Upper lobe of left lung (tissue), 6 donors: ENCODE measurements around the gene EEF2K. TPM values are rescaled to one million over a fixed set of nuclear protein-coding genes. Genes with fewer than 3 reads are reported as not detected.

ENCODE experiments used
- ATAC-seq, 2 donors: fragments of 200-7000 bp; cut with Tn5 transposase; one replicate each; pipeline ENCODE4 v1.9.1; 2022; ENCODE audit warnings: mild to moderate bottlenecking in 2 of 2, moderate library complexity in 2 of 2; ENCODE audit not compliant: low FRiP score in 2 of 2
- DNase-seq, 2 donors: peaks; one replicate each; pipeline ENCODE4 v3.0.0-alpha.2; 2019 to 2020
- H3K27ac ChIP-seq, 4 donors: fragments of 200-600 bp; sonication (generic); one replicate each; pipeline ENCODE4 v1.5.1; 2016 to 2019
- H3K27me3 ChIP-seq, 4 donors: fragments of 200-600 bp; sonication (generic); one replicate each; pipeline ENCODE4 v1.5.1; 2017 to 2019
- H3K36me3 ChIP-seq, 4 donors: fragments of 200-600 bp; sonication (generic); one replicate each; pipeline ENCODE4 v1.5.1; 2016 to 2019
- H3K4me1 ChIP-seq, 4 donors: fragments of 200-600 bp; sonication (generic); one replicate each; pipeline ENCODE4 v1.5.1; 2018 to 2019
- H3K4me3 ChIP-seq, 4 donors: fragments of 200-600 bp; sonication (generic); one replicate each; pipeline ENCODE4 v1.5.1; 2017 to 2019; ENCODE audit warnings: mild to moderate bottlenecking in 2 of 4, moderate library complexity in 1 of 4
- H3K9me3 ChIP-seq, 4 donors: fragments of 200-600 bp; sonication (generic); one replicate each; pipeline ENCODE4 v1.5.1; 2018 to 2019
- EP300 ChIP-seq, 4 donors: sonication (generic); formaldehyde crosslinking; IDR thresholded peaks; one replicate each; pipeline ENCODE4 v1.5.1; 2017; ENCODE audit warnings: antibody characterized with exemption in 4 of 4, control low read depth in 2 of 4
- POLR2A ChIP-seq, 4 donors: fragments of 450-650 bp; IDR thresholded peaks; one replicate each; pipeline ENCODE4 v1.5.1; 2016 to 2017; ENCODE audit warnings: antibody characterized with exemption in 4 of 4, mild to moderate bottlenecking in 2 of 4
- POLR2AphosphoS5 ChIP-seq, 2 donors: sonication (generic); formaldehyde crosslinking; IDR thresholded peaks; one replicate each; pipeline ENCODE4 v1.5.1; 2017; ENCODE audit warnings: antibody characterized with exemption in 2 of 2
- WGBS, 2 donors: methylation state at CpG; one replicate each; pipeline ENCODE4 v1.1.5; 2017 to 2018; 5-methylcytosine and 5-hydroxymethylcytosine counted together
- total RNA-seq, 6 donors: library from RNA; depleted of rRNA in 4 of 6; stranded (reverse); fragments of >200 nt in 4 of 6; gene quantifications; one replicate each; pipeline versions ENCODE4 v1.1.0 to v1.2.1, GENCODE V29; 2016 to 2021
- TF ChIP-seq, protein P1 (sequence below), 6 experiments: fragments of 450-650 bp in 4 of 6; fragments of 200-600 bp in 2 of 6; sonication (generic) in 2 of 6; IDR thresholded peaks; one replicate each; pipeline ENCODE4 v1.5.1; 2016 to 2019; ENCODE audit warnings: antibody characterized with exemption in 6 of 6
- donor health status: DM: no; HTN: no; CAD: no; lungs with moderate emphysema.
- donor health status: DM: no; HTN: yes; CAD: no; lungs with severe emphysema.

The EEF2K gene
- total RNA-seq, 6 donors from 2014 or later = 16.9 to 48.2 (median 29.2) TPM

DNA sequence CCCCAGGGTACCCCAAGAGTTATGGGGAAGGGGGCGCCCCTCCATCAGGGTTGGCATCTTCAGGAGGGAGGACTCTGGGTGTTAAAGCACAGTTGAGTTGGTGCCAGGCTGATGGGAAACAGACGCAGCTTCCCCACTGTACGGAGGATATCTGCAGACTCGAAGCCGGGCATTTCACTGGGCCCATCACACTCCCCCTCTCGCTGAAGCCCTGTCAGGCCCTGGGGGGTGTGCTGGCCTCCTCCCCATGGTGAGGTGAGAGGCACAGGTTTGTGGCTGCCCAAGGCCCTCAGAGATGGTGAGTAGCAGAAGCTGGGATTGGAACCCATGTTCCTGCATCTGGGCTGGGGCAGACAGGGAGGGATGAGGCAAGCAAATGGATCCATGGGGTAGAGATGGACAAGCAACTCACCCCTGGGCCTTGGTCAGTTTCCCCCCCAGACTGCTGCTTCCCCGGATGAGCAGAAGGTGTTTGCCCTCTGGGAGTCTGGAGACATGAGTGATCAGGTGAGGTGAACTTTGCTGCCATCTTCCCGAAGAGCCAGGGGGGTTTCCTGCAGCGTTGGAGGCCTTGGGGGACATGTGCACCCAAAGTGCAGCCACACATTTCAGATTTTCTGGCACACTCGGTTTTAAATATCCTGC lies 122.1 kb downstream of the EEF2K start:
- DNase-seq (peak in 1 of 2 donors; percentile 10), ATAC-seq (no peak)
- Histone ChIP-seq H3K4me3 (no peak overlapping the region), H3K36me3 (peaks cover 14 to 96% (median 58%) of the 10 kb centered on the region in 4 donors), H3K27ac (no peak overlapping the region), H3K9me3 (no peaks in the 10 kb centered on the region), H3K27me3 (no peaks in the 10 kb centered on the region), H3K4me1 (peaks cover 0 to 5% (median 1%) of the 10 kb centered on the region in 4 donors)
- 88 to 97% methylated on average over 8 to 10 of the region's 10 CpGs for WGBS, 2 donors
- TF ChIP-seq, protein P1, sequence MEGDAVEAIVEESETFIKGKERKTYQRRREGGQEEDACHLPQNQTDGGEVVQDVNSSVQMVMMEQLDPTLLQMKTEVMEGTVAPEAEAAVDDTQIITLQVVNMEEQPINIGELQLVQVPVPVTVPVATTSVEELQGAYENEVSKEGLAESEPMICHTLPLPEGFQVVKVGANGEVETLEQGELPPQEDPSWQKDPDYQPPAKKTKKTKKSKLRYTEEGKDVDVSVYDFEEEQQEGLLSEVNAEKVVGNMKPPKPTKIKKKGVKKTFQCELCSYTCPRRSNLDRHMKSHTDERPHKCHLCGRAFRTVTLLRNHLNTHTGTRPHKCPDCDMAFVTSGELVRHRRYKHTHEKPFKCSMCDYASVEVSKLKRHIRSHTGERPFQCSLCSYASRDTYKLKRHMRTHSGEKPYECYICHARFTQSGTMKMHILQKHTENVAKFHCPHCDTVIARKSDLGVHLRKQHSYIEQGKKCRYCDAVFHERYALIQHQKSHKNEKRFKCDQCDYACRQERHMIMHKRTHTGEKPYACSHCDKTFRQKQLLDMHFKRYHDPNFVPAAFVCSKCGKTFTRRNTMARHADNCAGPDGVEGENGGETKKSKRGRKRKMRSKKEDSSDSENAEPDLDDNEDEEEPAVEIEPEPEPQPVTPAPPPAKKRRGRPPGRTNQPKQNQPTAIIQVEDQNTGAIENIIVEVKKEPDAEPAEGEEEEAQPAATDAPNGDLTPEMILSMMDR (IDR thresholded peaks at IDR 0.05) = no peak
- TF ChIP-seq EP300 (IDR thresholded peaks at IDR 0.05) (no peak), POLR2A (IDR thresholded peaks at IDR 0.05) (no peak), POLR2AphosphoS5 (IDR thresholded peaks at IDR 0.05) (no peak)

DNA sequence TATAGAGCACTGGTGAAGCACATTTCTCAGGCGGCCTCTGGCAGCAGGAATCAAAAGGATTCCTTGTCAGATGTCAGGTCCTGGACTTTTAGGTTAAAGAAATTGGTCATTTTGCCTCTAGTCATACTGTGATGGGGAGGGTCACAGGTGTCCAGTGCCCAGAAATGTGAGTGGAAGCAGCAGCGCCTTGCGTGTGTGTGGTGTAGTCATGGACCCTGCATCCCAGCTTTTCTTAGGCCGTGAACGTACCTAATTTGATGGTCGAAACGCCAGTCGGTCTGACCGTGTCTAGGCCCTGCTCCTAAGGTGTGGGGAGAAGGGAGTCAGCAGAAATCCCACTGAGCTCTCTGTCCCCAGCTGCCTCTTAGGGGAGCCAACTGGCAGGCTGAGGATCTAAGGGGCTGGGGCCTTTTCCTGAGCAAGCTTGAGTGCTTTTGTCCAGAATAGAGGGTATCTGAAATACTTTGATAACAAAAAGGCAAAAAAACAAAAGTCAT lies 123.2 kb downstream of the EEF2K start:
- Histone ChIP-seq H3K27ac (no peak overlapping the region), H3K4me1 (peaks cover 0 to 5% (median 1%) of the 10 kb centered on the region in 4 donors), H3K4me3 (no peak overlapping the region), H3K9me3 (no peaks in the 10 kb centered on the region), H3K36me3 (peaks cover 14 to 96% (median 61%) of the 10 kb centered on the region in 4 donors), H3K27me3 (no peaks in the 10 kb centered on the region)
- no peak for DNase-seq
- no peak for TF ChIP-seq POLR2A (IDR thresholded peaks at IDR 0.05)
- TF ChIP-seq POLR2AphosphoS5 (IDR thresholded peaks at IDR 0.05) = no peak
- TF ChIP-seq, protein P1 (IDR thresholded peaks at IDR 0.05) = no peak
- no peak for TF ChIP-seq EP300 (IDR thresholded peaks at IDR 0.05)
- WGBS, 2 donors = 95 to 98% methylated on average over 9 of the region's 9 CpGs
- ATAC-seq = no peak

DNA sequence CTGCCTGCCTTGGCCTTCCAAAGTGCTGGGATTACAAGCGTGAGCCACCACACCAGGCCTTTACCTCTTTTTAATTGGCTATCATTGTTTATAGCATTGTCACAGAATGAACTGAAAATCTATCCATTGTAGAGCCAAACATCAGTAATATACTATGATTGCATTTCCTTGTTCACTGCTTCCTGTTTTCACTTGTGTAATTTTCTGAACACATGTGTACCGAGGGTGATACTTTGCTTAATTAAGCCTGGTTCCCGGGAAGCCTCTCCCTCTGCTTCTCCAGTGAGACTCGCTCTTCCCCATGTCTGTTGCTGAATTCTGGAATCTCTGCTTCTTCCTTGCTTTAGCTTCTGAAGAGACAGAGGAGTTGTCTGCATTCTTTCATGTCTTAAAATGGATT lies 124.2 kb downstream of the EEF2K start:
- WGBS, 2 donors = 53 to 67% methylated on average over 4 of the region's 4 CpGs
- no peaks in the 10 kb centered on the region for H3K9me3 ChIP-seq
- no peak overlapping the region for H3K27ac ChIP-seq
- peaks cover 14 to 96% (median 58%) of the 10 kb centered on the region in 4 donors for H3K36me3 ChIP-seq
- DNase-seq (no peak), ATAC-seq (no peak)
- no peaks in the 10 kb centered on the region for H3K27me3 ChIP-seq
- TF ChIP-seq, protein P1 (IDR thresholded peaks at IDR 0.05) = no peak
- TF ChIP-seq POLR2A (IDR thresholded peaks at IDR 0.05) (no peak), POLR2AphosphoS5 (IDR thresholded peaks at IDR 0.05) (no peak), EP300 (IDR thresholded peaks at IDR 0.05) (no peak)
- H3K4me3 ChIP-seq = no peak overlapping the region
- peaks cover 0 to 5% (median 1%) of the 10 kb centered on the region in 4 donors for H3K4me1 ChIP-seq

DNA sequence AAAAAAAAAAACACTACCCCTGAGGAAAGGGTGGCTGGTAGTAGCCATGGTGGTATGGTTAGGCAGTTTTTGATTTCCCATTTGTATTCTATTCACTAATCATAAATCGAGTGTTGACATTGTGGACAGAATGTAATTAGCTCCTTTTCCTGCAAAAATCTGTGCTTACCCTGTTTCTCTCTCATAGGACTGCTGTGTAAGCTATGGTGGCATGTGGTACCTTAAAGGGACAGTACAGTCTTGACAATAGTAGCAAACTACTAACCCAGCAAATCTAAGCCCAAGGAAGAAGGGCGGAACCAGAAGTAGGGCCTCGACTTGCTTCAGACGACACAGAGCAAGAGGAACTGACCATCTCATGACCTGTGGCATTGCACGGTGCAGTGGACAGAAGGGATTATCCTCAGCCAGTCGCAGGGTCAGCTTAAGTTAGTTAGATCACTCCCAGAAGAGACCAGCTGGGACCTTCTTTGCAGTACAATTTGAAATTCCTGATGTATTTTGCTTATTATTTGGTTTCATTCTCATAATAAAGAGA lies 127.4 kb downstream of the EEF2K start:
- peak overlapping the region in 1 of 4 donors; percentile 4 for H3K27ac ChIP-seq
- peaks cover 9 to 72% (median 35%) of the 10 kb centered on the region in 4 donors for H3K36me3 ChIP-seq
- H3K4me1 ChIP-seq = peaks cover 0 to 5% (median 1%) of the 10 kb centered on the region in 4 donors
- no peak overlapping the region for H3K4me3 ChIP-seq
- WGBS, 2 donors = 68 to 93% methylated on average over 6 of the region's 6 CpGs
- no peaks in the 10 kb centered on the region for H3K27me3 ChIP-seq
- ATAC-seq = peak in 1 of 2 donors; percentile 74
- peak in 1 of 2 donors; percentile 44 for DNase-seq
- TF ChIP-seq, protein P1 (IDR thresholded peaks at IDR 0.05) = no peak
- TF ChIP-seq POLR2A (IDR thresholded peaks at IDR 0.05) = peak in 1 of 4 donors; percentile 19
- TF ChIP-seq POLR2AphosphoS5 (IDR thresholded peaks at IDR 0.05) = no peak
- no peak for TF ChIP-seq EP300 (IDR thresholded peaks at IDR 0.05)
- peaks cover 0 to 8% (median 4%) of the 10 kb centered on the region in 4 donors for H3K9me3 ChIP-seq
